Ishikawa (cell line): ENCODE data around the gene NIPA2.

Experiments
- CEBPB ChIP-seq: IDR thresholded peaks from 2 replicates; pipeline ENCODE4 v1.6.1; 2012
- CREB1 ChIP-seq: IDR thresholded peaks from 2 replicates; pipeline ENCODE4 v1.6.1; 2012; ENCODE audit warnings: low read depth
- EP300 ChIP-seq: IDR thresholded peaks from 2 replicates; pipeline ENCODE4 v1.6.1; 2012; ENCODE audit warnings: borderline replicate concordance
- MAX ChIP-seq: IDR thresholded peaks from 2 replicates; pipeline ENCODE4 v1.6.1; 2012
- RAD21 ChIP-seq: IDR thresholded peaks from 2 replicates; pipeline ENCODE4 v1.6.1; 2012; ENCODE audit warnings: low read depth
- REST ChIP-seq: IDR thresholded peaks from 2 replicates; pipeline ENCODE4 v1.6.1; 2012; ENCODE audit warnings: low read depth, mild to moderate bottlenecking
- TAF1 ChIP-seq: IDR thresholded peaks from 2 replicates; pipeline ENCODE4 v1.6.1; 2012; ENCODE audit warnings: low read depth, mild to moderate bottlenecking
- TEAD4 ChIP-seq: IDR thresholded peaks from 2 replicates; pipeline ENCODE4 v1.6.1; 2012
- YY1 ChIP-seq: IDR thresholded peaks from 2 replicates; pipeline ENCODE4 v1.6.1; 2012; ENCODE audit warnings: low read depth
- ZBTB7A ChIP-seq: IDR thresholded peaks from 2 replicates; pipeline ENCODE4 v1.6.1; 2012; ENCODE audit warnings: low read depth

- no peak for TF ChIP-seq TEAD4
- no peak for TF ChIP-seq RAD21
- no peak for TF ChIP-seq CREB1
- no peak for TF ChIP-seq TAF1
- TF ChIP-seq REST: no peak
- no peak for TF ChIP-seq EP300
- no peak for TF ChIP-seq ZBTB7A
- no peak for TF ChIP-seq MAX
- no peak for TF ChIP-seq CEBPB
- TF ChIP-seq YY1: no peak
These were observed 7.6 kb downstream of the NIPA2 start for GRCh38 chr15:22846073-22846472.
